Caki2 (cell line): ENCODE measurements around the gene PBX3. TPM values are rescaled to one million over a fixed set of nuclear protein-coding genes. Genes with fewer than 3 reads are reported as not detected.

Experiments
- DNase-seq: peaks from one replicate; pipeline ENCODE4 v3.0.0-alpha.2; 2015; ENCODE audit warnings: low read depth
- in situ Hi-C: cut with HindIII; loops from 2 replicates; pipeline ENCODE4 v1.10.0; 2016; ENCODE audit warnings: low sequenced_read_pairs, low pct_unique_long_range_greater_than_20kb, mixed read lengths
- total RNA-seq: library from RNA; depleted of rRNA; stranded (reverse); fragments of >200 nt; shearing (Covaris generic); gene quantifications from 2 replicates; pipeline ENCODE4 v1.2.3, GENCODE V29; 2014; ENCODE audit warnings: low replicate concordance; rRNA removed

PBX3 gene
- total RNA-seq, result 9.3 and 44.3 TPM in 2 replicates

DNA sequence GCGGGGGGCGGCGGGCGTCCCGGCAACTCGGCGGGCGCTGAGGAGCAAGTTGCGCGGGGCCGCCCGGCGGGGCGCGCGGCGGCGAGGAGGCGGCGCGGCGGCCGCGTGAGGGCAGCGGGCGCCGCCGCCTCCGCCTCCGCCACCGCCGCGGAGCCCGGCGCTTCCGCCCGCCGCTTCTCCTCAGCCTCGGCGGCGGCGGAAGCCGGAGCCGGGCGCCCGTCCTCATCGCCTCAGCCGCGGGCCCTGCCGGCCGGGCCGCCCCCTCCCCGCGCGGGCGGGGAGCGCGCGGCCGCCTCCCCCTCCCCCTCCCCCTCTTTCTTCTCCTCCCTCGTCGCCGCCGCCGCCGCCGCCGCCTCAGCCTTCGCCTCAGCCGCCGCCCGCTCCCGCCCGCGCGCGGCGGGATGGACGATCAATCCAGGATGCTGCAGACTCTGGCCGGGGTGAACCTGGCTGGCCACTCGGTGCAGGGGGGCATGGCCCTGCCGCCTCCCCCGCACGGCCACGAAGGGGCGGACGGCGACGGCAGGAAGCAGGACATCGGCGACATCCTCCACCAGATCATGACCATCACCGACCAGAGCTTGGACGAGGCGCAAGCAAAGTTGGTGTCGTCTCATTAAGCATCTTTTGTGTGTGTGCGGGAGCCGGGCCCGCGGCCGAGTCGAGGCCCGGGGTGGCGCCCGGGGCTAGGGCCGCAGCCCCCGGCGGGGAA lies at the start of gene PBX3:
Gene PBX3 (plus strand): TSS at position 321 of the 712 bp plus-strand sequence.
- DNase-seq, result peak; percentile 61
- in situ Hi-C loops, result no loop called here

DNA sequence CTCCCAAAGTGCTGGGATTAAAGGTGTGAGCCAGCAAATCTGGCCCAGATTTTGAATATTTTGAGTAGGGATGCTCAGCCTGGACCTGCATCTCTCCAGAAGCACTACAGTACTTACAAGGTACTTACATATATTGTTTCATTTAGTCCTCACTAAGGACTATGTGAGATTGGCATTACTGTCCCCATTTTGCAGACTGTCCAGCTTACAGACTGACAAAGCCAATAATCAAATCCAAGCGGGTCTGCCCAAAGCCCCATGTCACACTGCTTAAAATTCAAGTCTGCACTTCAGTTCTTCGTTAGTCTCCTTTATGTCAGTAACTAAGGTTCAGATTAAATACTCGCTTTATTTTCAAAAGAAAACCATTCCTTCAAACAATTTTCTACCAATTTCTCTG lies 47.3 kb upstream of the PBX3 start:
- in situ Hi-C loops, result no loop called here
- no peak for DNase-seq

DNA sequence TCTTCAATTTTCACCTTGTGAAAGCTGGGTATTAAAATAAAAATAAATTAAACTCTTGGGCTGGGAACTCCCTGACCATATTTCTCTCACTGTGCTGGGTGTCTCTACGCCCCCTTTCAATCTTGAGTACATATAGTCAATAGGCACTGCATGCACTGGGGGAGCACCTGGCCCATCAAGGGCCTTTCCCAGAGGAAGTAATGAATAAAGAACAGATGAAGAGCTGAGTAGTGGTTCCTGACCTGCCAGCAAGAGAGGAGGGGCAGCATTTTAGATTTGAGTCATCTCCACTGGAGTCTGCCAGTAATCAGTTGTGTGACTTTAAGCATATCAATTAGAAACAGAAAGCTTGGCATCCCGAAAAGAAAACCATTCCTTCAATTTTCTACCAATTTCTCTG lies 46.4 kb upstream of the PBX3 start:
- in situ Hi-C loops, result no loop called here
- DNase-seq, result peak; percentile 42

DNA sequence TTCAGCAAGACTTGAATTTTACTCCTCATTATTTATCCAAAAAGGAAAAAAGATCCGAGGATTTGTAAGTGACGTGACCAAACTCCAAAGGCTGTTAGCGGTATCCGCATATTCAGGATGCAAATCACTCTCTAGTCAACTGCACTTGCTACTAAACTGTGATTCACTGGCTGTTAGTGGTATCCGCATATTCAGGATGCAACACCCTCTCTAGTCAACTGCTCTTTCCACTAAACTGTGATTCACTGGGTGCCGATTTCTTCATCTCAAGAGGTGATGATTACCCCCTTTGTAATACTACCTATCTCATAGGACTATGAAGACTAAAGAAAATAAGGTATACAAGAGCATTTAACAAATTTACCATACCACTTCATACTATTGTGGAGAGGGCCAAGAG lies 45.8 kb upstream of the PBX3 start:
- in situ Hi-C loops, result no loop called here
- peak; percentile 65 for DNase-seq

DNA sequence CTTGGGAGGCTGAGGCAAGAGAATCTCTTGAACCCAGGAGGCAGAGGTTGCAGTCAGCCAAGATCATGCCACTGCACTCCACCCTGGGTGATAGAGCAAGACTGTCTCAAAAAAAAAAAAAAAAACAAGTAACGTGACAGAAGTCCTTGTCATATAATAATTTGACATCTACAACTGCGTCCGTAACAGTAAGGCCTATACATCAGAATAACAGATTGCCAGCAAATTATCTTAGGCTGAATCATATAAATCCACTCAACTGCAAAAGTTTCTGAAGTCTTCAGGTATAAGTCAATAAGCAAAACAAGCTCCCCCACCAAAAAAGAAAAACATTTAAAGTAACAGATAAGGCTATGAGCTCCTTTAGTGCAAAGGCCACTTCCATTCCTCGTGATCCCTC lies 43.5 kb upstream of the PBX3 start:
- no peak for DNase-seq
- in situ Hi-C loops, result no loop called here

DNA sequence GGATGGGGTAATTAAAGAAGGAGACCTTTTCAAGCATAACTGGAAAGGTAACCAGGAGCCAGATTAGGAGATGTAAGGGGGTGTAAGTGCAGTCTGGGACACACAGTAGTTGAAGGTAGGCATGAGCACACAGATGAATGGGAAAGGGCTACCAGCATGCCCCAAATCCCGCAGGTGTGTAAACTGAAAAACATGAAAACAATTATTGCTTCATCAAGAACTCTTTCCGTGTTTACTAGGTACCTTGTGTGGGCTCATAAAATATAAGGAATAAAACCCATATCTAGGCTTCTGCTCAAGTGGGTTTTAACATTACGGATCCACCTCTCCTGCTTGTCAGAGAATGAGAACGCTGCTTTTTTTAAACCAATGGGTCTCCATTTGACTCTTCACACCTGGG lies 41.3 kb upstream of the PBX3 start:
- in situ Hi-C loops, result no loop called here
- no peak for DNase-seq

DNA sequence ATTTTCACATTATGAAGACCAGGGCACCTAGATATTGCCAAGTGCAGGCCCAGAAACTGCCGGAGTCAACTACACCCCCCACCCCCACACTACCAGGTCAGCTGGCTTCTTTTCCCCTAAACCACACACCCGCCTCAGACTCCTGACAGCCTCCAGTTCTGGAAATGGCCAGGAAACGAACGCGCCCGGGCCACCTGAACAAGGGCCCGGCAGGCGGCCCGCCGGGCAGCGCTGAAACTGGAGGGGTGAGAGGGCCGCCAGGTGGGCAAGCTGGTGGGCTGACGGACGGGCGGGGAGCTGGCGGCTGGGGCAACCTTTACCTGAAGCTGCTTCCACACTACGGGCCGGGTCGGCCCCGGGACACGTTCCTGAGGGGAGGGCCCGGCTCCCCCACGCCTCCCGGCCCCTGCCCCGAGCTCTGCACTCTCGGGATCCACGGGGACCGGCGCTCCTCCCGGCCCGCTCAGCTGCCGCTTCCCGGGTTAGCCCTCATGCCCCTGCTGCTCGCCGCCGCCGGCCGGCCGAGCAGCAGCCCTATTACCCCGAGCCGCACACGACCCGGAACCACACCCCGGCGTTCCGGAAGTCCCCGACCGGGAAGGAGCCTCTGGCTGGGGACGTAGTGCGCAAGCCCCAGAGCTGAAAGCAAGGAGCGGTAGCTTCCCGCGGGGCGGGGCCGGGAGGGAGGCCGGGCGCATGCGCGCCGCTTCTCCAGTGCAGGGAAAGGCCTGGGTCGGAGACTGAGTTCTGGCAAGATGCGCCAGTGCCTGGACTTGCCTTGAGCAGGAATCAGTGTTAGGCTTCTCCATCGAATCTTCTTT lies 40.3 kb upstream of the PBX3 start, which contains the start of gene MAPKAP1:
Gene MAPKAP1 (minus strand): TSS at position 558 of the 821 bp plus-strand sequence. CDS start 34,634 bp downstream, outside the sequence.
- in situ Hi-C loops, result no loop called here
- peak; percentile 87 for DNase-seq

DNA sequence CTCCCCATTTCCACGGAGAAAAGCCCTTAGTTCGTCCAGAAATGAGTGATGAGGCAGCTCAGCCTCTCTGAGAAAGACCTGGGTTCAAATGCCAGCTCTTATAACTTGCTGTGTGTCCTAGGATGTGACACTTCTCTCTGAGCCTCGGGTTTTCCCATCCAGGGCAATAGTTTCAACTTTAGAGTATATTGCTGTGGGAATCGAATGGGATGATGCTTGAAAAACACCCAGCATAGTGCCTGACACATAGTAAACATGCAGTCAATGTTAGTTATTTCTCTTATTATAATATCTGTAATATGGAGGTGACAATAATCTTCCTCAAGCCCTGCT lies 39.7 kb upstream of the PBX3 start:
- DNase-seq, result no peak
- in situ Hi-C loops, result no loop called here

DNA sequence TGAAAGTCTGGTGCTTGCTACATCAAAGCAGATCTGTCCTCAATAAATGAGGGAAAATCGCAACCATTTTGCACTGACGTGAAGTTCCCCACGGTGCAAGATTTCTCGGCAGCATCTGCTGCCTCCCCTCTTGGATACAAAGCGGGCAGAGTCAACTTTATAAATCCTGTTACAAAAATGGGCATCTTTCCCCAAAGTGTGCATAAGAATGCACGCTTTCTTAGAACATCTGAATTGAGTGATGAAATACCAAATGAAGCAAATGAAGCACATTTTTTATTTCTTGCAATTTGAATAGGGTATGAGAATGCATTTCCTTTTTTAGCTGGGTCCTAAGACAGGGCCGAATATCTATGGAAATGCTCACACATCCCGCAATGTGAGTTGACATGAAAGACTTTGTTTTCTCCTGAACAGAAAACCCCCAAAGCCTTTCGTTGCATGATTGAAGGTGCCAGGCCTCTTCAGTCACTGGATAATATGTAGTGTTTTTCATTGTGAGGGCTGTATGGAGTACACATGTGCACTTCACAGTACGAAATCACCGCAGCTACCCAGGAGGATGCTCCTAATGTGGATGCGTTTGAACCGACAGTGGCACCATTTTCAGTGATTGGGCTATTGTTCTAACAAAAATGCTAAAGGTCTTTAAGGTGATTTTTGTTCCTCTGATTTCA lies 20.6 kb upstream of the PBX3 start:
- DNase-seq, result no peak
- in situ Hi-C loops, result no loop called here

DNA sequence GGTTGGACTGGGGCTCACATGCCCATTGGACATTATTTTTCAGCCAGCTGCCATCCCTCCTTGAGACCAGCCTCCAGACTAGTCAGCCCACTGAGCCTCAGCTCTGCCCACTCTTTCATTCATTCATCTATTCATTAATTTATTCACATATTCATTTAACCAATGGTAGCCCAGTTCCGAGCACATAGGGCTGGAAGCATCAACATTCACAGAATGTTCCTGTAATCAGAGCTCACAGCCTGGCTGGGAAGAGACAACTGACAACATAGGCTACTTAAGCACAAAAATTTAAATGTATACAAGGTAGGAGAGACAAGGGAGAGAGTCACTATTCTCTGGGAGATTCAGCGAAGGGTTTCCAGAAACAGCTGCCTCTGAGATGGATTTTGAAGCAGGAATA lies 17.0 kb upstream of the PBX3 start:
- no peak for DNase-seq
- in situ Hi-C loops, result no loop called here

DNA sequence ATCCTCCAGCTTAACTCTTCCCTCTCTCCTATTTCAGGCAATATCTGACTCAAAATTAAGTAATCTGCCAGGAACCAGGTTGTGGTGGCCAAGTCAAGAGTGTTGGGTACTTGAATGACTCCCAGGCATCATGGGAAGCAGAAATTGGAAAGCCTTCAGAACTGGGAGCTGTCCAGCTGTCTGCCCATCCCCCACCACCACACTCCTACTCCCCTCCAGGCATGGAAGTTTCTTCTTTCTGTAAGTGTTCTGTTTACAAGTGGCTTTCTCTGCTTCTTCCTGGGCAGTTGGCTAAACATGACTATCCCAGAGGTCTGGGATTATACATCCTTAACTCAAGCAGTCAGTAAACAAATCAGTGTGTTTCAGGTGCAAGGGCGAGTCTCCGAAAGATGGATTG lies 14.6 kb upstream of the PBX3 start:
- in situ Hi-C loops, result no loop called here
- DNase-seq, result no peak

DNA sequence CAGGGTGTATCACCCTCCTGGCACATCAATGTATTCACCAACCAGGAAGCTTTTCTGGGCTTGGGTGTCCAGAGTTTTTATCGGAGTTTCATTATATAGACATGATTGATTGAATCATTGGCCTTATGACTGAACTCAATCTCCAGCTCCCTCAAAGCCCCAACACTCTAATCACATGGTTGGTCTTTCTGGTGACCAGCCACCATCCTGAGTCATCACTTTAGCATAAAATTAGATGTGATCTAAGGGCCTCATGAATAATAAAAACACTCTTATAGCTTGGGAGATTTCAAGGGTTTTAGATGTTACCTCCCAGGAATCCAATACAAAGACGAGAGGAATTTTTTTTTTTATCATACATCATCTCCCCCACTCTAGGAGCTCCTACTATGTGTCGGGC lies 7.7 kb upstream of the PBX3 start:
- DNase-seq, result no peak

DNA sequence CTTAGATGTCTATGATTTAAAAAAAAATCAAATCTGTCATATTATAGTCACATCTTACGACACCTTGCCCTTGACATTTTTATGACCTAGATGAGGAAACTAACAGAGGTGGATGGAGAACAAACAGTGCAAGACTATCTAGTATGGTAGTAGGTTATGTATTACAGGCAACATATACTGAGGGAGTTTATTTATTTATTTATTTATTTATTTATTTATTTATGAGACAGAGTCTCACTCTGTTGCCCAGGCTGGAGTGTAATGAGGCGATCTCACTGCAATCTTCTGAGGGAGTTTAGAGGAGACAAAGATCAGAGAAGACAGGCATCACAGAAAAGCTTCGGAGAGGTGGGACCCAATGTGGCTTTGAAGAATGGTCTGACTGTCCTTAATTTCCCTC lies 4.5 kb upstream of the PBX3 start:
- in situ Hi-C loops, result no loop called here
- no peak for DNase-seq

More for the DNA sequence above, 7.7 kb upstream of the PBX3 start:
- in situ Hi-C loops, result no loop called here

DNA sequence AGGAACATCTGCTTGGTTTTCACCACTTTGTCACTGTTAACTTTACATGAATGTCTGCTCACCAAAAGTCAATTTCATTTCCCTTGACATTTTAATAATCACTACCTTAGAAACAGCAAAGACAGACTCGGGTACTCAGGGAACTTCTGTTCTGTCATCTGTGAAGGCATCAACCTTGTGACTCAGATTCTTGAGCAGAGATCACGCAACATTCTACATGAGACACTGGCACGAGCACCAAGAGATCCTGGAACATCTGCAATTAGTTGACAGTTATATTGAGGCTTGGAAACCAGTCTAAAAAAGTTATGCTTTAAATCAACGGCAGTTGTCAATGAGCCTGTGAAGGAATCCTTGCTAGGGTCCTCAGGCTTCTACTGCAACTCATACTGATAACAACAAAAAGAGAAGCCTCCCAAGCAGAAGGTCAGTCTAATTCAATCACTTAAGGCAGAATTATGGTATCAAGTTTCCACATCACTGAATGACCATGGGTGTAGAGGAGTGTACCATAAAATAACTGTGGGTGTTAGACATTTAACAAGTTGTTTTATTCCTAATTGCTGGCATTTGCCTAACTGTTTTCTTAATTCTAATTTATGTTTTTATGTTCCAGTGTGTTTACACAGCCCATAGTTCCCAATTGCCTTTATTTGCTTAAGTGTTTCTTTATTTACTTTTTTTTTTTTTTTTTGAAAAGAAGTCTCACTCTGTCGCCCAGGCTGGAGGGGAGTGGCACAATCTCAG lies 3.3 kb upstream of the PBX3 start:
- no peak for DNase-seq
- in situ Hi-C loops, result no loop called here

DNA sequence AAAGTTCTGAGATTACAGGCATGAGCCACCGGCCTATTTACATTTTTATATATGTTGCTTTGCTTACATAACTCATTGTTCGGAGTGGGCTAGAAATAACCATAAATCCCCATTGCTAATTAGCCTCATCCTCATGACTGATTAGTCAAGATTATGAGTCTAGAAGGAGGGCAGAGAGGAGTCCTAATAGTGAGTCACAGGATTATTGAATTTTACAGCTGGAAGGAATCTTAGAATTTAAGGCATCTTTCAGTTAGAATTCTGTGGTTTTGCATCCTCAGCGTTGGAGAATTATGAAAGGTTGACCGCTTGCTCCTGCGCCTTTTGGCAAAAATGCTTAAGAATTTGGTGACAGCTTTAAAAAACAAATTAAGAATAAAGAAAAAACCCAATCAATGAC lies 2.6 kb upstream of the PBX3 start:
- no peak for DNase-seq
- in situ Hi-C loops, result no loop called here

DNA sequence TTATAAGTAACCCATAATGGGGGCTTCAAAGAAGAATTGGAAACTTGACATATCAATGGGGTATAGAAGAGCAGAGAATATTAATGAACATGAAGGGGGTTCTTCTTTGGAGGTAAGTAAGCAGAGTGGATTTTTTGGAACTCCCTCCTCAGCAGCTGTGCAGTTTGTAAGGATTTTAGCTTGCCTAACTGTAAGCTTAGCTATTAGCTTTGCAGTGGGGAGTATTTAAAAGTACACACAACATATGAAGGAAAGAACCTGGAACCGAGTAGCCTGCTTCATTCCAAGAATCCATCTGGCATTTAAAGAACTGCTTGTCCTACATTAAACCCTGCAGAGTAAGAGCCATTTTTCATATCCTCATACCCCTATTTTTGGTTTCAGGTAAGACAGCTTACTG lies 2.2 kb upstream of the PBX3 start:
- in situ Hi-C loops, result no loop called here
- no peak for DNase-seq

DNA sequence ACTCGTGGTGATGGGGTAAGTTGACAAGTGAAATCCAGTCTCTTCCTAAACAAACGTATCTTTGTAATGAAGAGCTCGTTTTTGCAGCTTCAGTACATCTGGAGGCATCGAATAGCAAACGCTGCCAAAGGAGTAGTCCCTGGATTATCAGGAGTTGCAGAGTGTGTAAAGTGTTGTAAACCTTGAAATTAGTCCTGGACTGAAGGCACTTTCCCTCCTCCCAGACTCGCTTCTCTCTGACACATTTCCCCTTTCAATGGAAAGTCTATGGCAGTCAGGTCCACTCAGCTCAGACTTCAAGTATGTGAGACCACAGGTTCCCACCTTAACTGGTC lies 1.5 kb upstream of the PBX3 start:
- DNase-seq, result no peak

DNA sequence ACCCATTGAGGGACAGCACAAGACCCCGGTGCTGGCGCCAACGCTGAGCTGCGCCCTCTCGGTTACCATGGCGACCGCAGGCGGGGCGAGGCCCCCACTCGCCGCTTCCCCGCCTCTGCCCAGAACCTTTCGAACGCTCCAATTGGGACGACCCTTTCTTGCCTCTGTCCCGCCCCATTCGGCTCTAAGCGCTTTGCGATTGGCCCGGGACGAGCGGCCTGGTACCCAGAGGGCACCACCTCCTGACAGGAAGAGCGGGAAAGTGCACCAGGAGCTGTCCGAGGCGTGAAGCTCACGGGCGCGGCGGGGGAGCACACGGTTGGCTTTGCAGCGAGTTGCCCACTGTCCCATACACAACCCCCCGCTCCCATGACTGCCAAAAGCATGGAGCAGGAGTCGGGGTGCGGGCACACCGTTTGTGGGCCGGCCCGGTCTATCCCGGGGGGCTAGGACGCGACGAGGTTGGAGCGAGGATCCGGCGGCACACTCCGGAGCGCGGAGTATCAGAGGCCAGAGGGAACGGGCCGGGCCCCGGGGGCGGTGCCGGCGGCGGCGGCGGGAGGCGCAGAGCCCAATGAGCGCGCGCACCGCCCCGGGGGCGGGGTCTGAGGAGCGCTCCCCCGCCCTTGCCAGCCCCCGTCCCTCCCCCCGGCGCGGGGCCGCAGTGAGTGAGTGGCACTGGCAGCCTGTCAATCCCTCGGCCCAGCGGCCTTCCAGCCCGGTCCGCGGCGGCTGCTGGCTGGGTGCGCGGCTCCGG lies 978 bp upstream of the PBX3 start:
- in situ Hi-C loops, result no loop called here
- DNase-seq, result peak; percentile 98

More for the DNA sequence above, 1.5 kb upstream of the PBX3 start:
- in situ Hi-C loops, result no loop called here
